ENCODE measurements around the gene MRTFB. TPM values are rescaled to one million over a fixed set of nuclear protein-coding genes. Genes with fewer than 3 reads are reported as not detected.

Gene MRTFB
- total and polyA plus RNA-seq, 2 of the 13 experiments (the other 11 are each of a cell fraction or from before 2014, with no cell fraction given), result 11.4 to 14.0 TPM

GRCh38 chr16:14070877-14071575, at the start of gene MRTFB (continued):
- TF ChIP-seq ZBTB4 (CRISPR knock-in tag; IDR thresholded peaks at IDR 0.05; ENCODE audit: borderline replicate concordance) (peak; percentile 71; the same call in 1 of the 2 replicates), ZC3H4 (CRISPR knock-in tag; IDR thresholded peaks at IDR 0.05; ENCODE audit: borderline replicate concordance) (0 out of 2 replicates have a peak, but pooled peaks have one; percentile 69), MZF1 (CRISPR knock-in tag; IDR thresholded peaks at IDR 0.05; ENCODE audit: borderline replicate concordance) (no peak), HOXA5 (CRISPR knock-in tag; IDR thresholded peaks at IDR 0.05) (peak; percentile 81; the same call in 1 of the 2 replicates), TP53 (CRISPR knock-in tag; conservative IDR thresholded peaks at IDR 0.05) (no peak; the same call in 1 of the 2 replicates), ATF7-NPFF (CRISPR knock-in tag; IDR thresholded peaks at IDR 0.05; ENCODE audit: low read depth) (peak; percentile 98), ZNF350 (CRISPR knock-in tag; IDR thresholded peaks at IDR 0.05; ENCODE audit: borderline replicate concordance, low read depth) (peak; percentile 55), CBX2 (IDR thresholded peaks at IDR 0.05; ENCODE audit: low read depth, low read length) (no peak), CBX2 (CRISPR knock-in tag; IDR thresholded peaks at IDR 0.05; ENCODE audit: low read depth) (peak; percentile 98), RXRA (CRISPR knock-in tag; IDR thresholded peaks at IDR 0.05) (peak; percentile 89), SP5 (CRISPR knock-in tag; IDR thresholded peaks at IDR 0.05; ENCODE audit: borderline replicate concordance, low read depth) (peak; percentile 93), HNRNPUL1 (IDR thresholded peaks at IDR 0.05; ENCODE audit: low read depth, low read length) (no peak), NAIF1 (CRISPR knock-in tag; IDR thresholded peaks at IDR 0.05; ENCODE audit: borderline replicate concordance) (no peak), ZSCAN25 (CRISPR knock-in tag; IDR thresholded peaks at IDR 0.05) (peak; percentile 89), MED1 (CRISPR knock-in tag; IDR thresholded peaks at IDR 0.05) (peak; percentile 51)
- TF ChIP-seq, protein P1, sequence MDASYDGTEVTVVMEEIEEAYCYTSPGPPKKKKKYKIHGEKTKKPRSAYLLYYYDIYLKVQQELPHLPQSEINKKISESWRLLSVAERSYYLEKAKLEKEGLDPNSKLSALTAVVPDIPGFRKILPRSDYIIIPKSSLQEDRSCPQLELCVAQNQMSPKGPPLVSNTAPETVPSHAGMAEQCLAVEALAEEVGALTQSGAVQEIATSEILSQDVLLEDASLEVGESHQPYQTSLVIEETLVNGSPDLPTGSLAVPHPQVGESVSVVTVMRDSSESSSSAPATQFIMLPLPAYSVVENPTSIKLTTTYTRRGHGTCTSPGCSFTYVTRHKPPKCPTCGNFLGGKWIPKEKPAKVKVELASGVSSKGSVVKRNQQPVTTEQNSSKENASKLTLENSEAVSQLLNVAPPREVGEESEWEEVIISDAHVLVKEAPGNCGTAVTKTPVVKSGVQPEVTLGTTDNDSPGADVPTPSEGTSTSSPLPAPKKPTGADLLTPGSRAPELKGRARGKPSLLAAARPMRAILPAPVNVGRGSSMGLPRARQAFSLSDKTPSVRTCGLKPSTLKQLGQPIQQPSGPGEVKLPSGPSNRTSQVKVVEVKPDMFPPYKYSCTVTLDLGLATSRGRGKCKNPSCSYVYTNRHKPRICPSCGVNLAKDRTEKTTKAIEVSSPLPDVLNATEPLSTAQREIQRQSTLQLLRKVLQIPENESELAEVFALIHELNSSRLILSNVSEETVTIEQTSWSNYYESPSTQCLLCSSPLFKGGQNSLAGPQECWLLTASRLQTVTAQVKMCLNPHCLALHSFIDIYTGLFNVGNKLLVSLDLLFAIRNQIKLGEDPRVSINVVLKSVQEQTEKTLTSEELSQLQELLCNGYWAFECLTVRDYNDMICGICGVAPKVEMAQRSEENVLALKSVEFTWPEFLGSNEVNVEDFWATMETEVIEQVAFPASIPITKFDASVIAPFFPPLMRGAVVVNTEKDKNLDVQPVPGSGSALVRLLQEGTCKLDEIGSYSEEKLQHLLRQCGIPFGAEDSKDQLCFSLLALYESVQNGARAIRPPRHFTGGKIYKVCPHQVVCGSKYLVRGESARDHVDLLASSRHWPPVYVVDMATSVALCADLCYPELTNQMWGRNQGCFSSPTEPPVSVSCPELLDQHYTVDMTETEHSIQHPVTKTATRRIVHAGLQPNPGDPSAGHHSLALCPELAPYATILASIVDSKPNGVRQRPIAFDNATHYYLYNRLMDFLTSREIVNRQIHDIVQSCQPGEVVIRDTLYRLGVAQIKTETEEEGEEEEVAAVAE (CRISPR knock-in tag; IDR thresholded peaks at IDR 0.05; ENCODE audit: borderline replicate concordance), result no peak
- TF ChIP-seq, protein P2, sequence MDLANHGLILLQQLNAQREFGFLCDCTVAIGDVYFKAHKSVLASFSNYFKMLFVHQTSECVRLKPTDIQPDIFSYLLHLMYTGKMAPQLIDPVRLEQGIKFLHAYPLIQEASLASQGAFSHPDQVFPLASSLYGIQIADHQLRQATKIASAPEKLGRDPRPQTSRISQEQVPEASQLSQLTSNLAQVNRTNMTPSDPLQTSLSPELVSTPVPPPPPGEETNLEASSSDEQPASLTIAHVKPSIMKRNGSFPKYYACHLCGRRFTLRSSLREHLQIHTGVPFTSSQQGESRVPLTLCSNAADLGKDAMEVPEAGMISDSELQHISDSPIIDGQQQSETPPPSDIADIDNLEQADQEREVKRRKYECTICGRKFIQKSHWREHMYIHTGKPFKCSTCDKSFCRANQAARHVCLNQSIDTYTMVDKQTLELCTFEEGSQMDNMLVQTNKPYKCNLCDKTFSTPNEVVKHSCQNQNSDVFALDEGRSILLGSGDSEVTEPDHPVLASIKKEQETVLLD (CRISPR knock-in tag; IDR thresholded peaks at IDR 0.05; ENCODE audit: low read depth), result peak; percentile 95
- TF ChIP-seq, protein P3, sequence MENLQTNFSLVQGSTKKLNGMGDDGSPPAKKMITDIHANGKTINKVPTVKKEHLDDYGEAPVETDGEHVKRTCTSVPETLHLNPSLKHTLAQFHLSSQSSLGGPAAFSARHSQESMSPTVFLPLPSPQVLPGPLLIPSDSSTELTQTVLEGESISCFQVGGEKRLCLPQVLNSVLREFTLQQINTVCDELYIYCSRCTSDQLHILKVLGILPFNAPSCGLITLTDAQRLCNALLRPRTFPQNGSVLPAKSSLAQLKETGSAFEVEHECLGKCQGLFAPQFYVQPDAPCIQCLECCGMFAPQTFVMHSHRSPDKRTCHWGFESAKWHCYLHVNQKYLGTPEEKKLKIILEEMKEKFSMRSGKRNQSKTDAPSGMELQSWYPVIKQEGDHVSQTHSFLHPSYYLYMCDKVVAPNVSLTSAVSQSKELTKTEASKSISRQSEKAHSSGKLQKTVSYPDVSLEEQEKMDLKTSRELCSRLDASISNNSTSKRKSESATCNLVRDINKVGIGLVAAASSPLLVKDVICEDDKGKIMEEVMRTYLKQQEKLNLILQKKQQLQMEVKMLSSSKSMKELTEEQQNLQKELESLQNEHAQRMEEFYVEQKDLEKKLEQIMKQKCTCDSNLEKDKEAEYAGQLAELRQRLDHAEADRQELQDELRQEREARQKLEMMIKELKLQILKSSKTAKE (CRISPR knock-in tag; IDR thresholded peaks at IDR 0.05; ENCODE audit: borderline replicate concordance), result 0 out of 2 replicates have a peak, but pooled peaks have one; percentile 16

All from HepG2 (cell line).